WTC11 (cell line): ENCODE data around the gene ERAS. TPM values are rescaled to one million over a fixed set of nuclear protein-coding genes. Genes with fewer than 3 reads are reported as not detected.

Experiments
- ATAC-seq: fragments of 200-7000 bp; cut with Tn5 transposase; 2 replicates; pipeline ENCODE4 v1.10.0; 2021; ENCODE audit warnings: mild to moderate bottlenecking, moderate library complexity
- CTCF ChIA-PET: fragments of 300-600 bp; sonication (Branson Sonifier 250); formaldehyde crosslinking; loops from one replicate; lab custom pipeline; 2021; ENCODE audit warnings: antibody characterized with exemption; lab: Charles Lee
- POLR2A ChIA-PET: fragments of 350-600 bp; sonication (Branson Sonifier 250); formaldehyde crosslinking; loops from one replicate; lab custom pipeline; 2021; ENCODE audit warnings: antibody characterized with exemption; lab: Charles Lee
- DNase-seq: peaks from one replicate; pipeline ENCODE4 v3.0.0; 2021; ENCODE audit warnings: low spot score
- H3K27ac Mint-ChIP-seq: 2 replicates; pipeline ENCODE4 v1.8.0; 2021; ENCODE audit warnings: mixed read lengths
- H3K27me3 Mint-ChIP-seq: 2 replicates; pipeline ENCODE4 v1.8.0; 2021; ENCODE audit warnings: low read depth, mild to moderate bottlenecking, moderate library complexity, mixed read lengths
- H3K36me3 Mint-ChIP-seq: 2 replicates; pipeline ENCODE4 v1.8.0; 2021; ENCODE audit warnings: mixed read lengths
- H3K4me1 Mint-ChIP-seq: 2 replicates; pipeline ENCODE4 v1.8.0; 2022; ENCODE audit warnings: mixed read lengths
- H3K4me3 Mint-ChIP-seq: 2 replicates; pipeline ENCODE4 v1.8.0; 2021; ENCODE audit warnings: mild to moderate bottlenecking, moderate library complexity, mixed read lengths
- H3K9me3 Mint-ChIP-seq: 2 replicates; pipeline ENCODE4 v1.8.0; 2021; ENCODE audit warnings: mixed read lengths
- AFF4 ChIP-seq: sonication (generic); formaldehyde crosslinking; IDR thresholded peaks from 2 replicates; pipeline ENCODE4 v1.8.1; 2023; ENCODE audit warnings: mild to moderate bottlenecking, missing genetic modification reagents, borderline replicate concordance
- AR ChIP-seq: fragments of 250-450 bp; sonication (Bioruptor Pico); IDR thresholded peaks from 2 replicates; pipeline ENCODE4 v1.9.0; 2021; ENCODE audit warnings: mild to moderate bottlenecking
- CBFB ChIP-seq: sonication (generic); formaldehyde crosslinking; IDR thresholded peaks from 2 replicates; pipeline ENCODE4 v1.8.1; 2022; ENCODE audit warnings: mild to moderate bottlenecking, low read depth, missing genetic modification reagents
- CREB1 ChIP-seq: sonication (generic); formaldehyde crosslinking; IDR thresholded peaks from 2 replicates; pipeline ENCODE4 v1.8.0; 2023; ENCODE audit warnings: mild to moderate bottlenecking, missing genetic modification reagents
- ELF4 ChIP-seq: sonication (generic); formaldehyde crosslinking; IDR thresholded peaks from 2 replicates; pipeline ENCODE4 v1.8.1; 2022; ENCODE audit warnings: low read depth, mild to moderate bottlenecking, moderate library complexity, missing genetic modification reagents
- FOXP1 ChIP-seq: sonication (generic); formaldehyde crosslinking; IDR thresholded peaks from 2 replicates; pipeline ENCODE4 v1.8.0; 2022; ENCODE audit warnings: missing genetic modification reagents, mild to moderate bottlenecking, moderate library complexity, borderline replicate concordance
- GTF2I ChIP-seq: fragments of 250-450 bp; sonication (Bioruptor Pico); conservative IDR thresholded peaks from 2 replicates; pipeline ENCODE4 v1.4.0; 2021; ENCODE audit warnings: mild to moderate bottlenecking
- MYBL2 ChIP-seq: sonication (generic); formaldehyde crosslinking; IDR thresholded peaks from 2 replicates; pipeline ENCODE4 v1.8.1; 2023; ENCODE audit warnings: mild to moderate bottlenecking, moderate library complexity, missing genetic modification reagents
- TEAD1 ChIP-seq: sonication (generic); formaldehyde crosslinking; IDR thresholded peaks from 2 replicates; pipeline ENCODE4 v1.8.0; 2022; ENCODE audit warnings: mild to moderate bottlenecking, missing genetic modification reagents
- ZNF396 ChIP-seq: fragments of 250-450 bp; sonication (Bioruptor Pico); IDR thresholded peaks from 2 replicates; pipeline ENCODE4 v1.8.0; 2021; ENCODE audit warnings: mild to moderate bottlenecking, moderate library complexity, borderline replicate concordance
- ZNF416 ChIP-seq: fragments of 250-450 bp; sonication (Bioruptor Pico); IDR thresholded peaks from 2 replicates; pipeline ENCODE4 v1.9.0; 2021; ENCODE audit warnings: mild to moderate bottlenecking, inconsistent platforms
- ZNF423 ChIP-seq: fragments of 250-450 bp; sonication (Bioruptor Pico); IDR thresholded peaks from 2 replicates; pipeline ENCODE4 v2.1.2; 2022; ENCODE audit warnings: mild to moderate bottlenecking, moderate library complexity
- ZNF671 ChIP-seq: fragments of 250-450 bp; sonication (Bioruptor Pico); IDR thresholded peaks from 2 replicates; pipeline ENCODE4 v1.8.0; 2021; ENCODE audit warnings: mild to moderate bottlenecking
- total RNA-seq: library from RNA; stranded (reverse); gene quantifications from 3 replicates; pipeline ENCODE4 v1.2.3, GENCODE V29; 2021
- TF ChIP-seq, protein P1 (sequence below): sonication (generic); formaldehyde crosslinking; IDR thresholded peaks from 2 replicates; pipeline ENCODE4 v1.8.1; 2022; ENCODE audit warnings: low read depth, missing genetic modification reagents, borderline replicate concordance
- TF ChIP-seq, protein P2 (sequence below): sonication (generic); formaldehyde crosslinking; IDR thresholded peaks from 2 replicates; pipeline ENCODE4 v1.8.1; 2023; ENCODE audit warnings: mild to moderate bottlenecking, missing genetic modification reagents, moderate library complexity
- TF ChIP-seq, protein P3 (sequence below): sonication (generic); formaldehyde crosslinking; IDR thresholded peaks from 2 replicates; pipeline ENCODE4 v1.8.1; 2022; ENCODE audit warnings: missing genetic modification reagents, borderline replicate concordance

The ERAS gene
- total RNA-seq, 1 experiment from 2014 or later: not detected

GRCh38 chrX:48782216-48782615, 44.1 kb upstream of the ERAS start:
- DNase-seq: no peak
- no peak for ATAC-seq
- CTCF ChIA-PET: no interaction called here
- H3K4me3 Mint-ChIP-seq: no peak overlapping the region
- H3K27me3 Mint-ChIP-seq: peaks cover 9% of the 10 kb centered on the region
- H3K27ac Mint-ChIP-seq: no peak overlapping the region
- H3K4me1 Mint-ChIP-seq: no peaks in the 10 kb centered on the region
- no peaks in the 10 kb centered on the region for H3K9me3 Mint-ChIP-seq
- no peaks in the 10 kb centered on the region for H3K36me3 Mint-ChIP-seq
- TF ChIP-seq ZNF396 (CRISPR knock-in tag) (no peak), MYBL2 (CRISPR knock-in tag) (no peak), FOXP1 (CRISPR knock-in tag) (no peak)
- TF ChIP-seq, protein P1, sequence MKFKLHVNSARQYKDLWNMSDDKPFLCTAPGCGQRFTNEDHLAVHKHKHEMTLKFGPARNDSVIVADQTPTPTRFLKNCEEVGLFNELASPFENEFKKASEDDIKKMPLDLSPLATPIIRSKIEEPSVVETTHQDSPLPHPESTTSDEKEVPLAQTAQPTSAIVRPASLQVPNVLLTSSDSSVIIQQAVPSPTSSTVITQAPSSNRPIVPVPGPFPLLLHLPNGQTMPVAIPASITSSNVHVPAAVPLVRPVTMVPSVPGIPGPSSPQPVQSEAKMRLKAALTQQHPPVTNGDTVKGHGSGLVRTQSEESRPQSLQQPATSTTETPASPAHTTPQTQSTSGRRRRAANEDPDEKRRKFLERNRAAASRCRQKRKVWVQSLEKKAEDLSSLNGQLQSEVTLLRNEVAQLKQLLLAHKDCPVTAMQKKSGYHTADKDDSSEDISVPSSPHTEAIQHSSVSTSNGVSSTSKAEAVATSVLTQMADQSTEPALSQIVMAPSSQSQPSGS: no peak
- POLR2A ChIA-PET: no interaction called here

GRCh38 chrX:48782795-48783194, 43.5 kb upstream of the ERAS start:
- Mint-ChIP-seq H3K27me3 (peaks cover 9% of the 10 kb centered on the region), H3K27ac (no peak overlapping the region), H3K9me3 (no peaks in the 10 kb centered on the region), H3K36me3 (no peaks in the 10 kb centered on the region)
- DNase-seq: no peak
- ATAC-seq: no peak
- no peak for TF ChIP-seq CREB1 (CRISPR knock-in tag)
- TF ChIP-seq ZNF416 (CRISPR knock-in tag): no peak
- no peak for TF ChIP-seq CBFB (CRISPR knock-in tag)
- no peak for TF ChIP-seq AR (CRISPR knock-in tag)
- no peak for TF ChIP-seq GTF2I (CRISPR knock-in tag)
- TF ChIP-seq ZNF423 (CRISPR knock-in tag): no peak
- TF ChIP-seq, protein P2, sequence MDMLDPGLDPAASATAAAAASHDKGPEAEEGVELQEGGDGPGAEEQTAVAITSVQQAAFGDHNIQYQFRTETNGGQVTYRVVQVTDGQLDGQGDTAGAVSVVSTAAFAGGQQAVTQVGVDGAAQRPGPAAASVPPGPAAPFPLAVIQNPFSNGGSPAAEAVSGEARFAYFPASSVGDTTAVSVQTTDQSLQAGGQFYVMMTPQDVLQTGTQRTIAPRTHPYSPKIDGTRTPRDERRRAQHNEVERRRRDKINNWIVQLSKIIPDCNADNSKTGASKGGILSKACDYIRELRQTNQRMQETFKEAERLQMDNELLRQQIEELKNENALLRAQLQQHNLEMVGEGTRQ: no peak
- TF ChIP-seq ZNF671 (CRISPR knock-in tag): no peak
- TF ChIP-seq TEAD1: no peak
- no peak for TF ChIP-seq ELF4 (CRISPR knock-in tag)
- TF ChIP-seq AFF4 (CRISPR knock-in tag): no peak
- TF ChIP-seq, protein P3, sequence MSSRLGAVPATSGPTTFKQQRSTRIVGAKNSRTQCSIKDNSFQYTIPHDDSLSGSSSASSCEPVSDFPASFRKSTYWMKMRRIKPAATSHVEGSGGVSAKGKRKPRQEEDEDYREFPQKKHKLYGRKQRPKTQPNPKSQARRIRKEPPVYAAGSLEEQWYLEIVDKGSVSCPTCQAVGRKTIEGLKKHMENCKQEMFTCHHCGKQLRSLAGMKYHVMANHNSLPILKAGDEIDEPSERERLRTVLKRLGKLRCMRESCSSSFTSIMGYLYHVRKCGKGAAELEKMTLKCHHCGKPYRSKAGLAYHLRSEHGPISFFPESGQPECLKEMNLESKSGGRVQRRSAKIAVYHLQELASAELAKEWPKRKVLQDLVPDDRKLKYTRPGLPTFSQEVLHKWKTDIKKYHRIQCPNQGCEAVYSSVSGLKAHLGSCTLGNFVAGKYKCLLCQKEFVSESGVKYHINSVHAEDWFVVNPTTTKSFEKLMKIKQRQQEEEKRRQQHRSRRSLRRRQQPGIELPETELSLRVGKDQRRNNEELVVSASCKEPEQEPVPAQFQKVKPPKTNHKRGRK (CRISPR knock-in tag): no peak
- TF ChIP-seq, all 79 proteins: peak for 0
- Mint-ChIP-seq H3K4me3 (no peak overlapping the region), H3K4me1 (no peaks in the 10 kb centered on the region)
- POLR2A ChIA-PET: no interaction called here
- CTCF ChIA-PET: no interaction called here
